Transverse colon (tissue), 4 donors: ENCODE results near the gene DTX1. TPM values are rescaled to one million over a fixed set of nuclear protein-coding genes. Genes with fewer than 3 reads are reported as not detected.

Source experiments
- DNase-seq: peaks from one replicate; pipeline ENCODE4 v3.0.0-alpha.2; 2019
- H3K27ac ChIP-seq, 4 donors: fragments of 200-600 bp; sonication (generic); 2 replicates each; pipeline ENCODE4 v1.5.1; 2016 to 2018; ENCODE audit warnings: inconsistent platforms in 4 of 4
- H3K27me3 ChIP-seq: fragments of 200-600 bp; sonication (generic); 2 replicates; pipeline ENCODE4 v1.5.1; 2017; ENCODE audit warnings: inconsistent platforms
- H3K36me3 ChIP-seq, 4 donors: fragments of 200-600 bp; sonication (generic); 2 replicates each; pipeline ENCODE4 v1.5.1; 2017 to 2019; ENCODE audit warnings: inconsistent platforms in 4 of 4
- H3K4me1 ChIP-seq, 4 donors: fragments of 200-600 bp; sonication (generic); 2 replicates each; pipeline ENCODE4 v1.5.1; 2017 to 2020; ENCODE audit warnings: inconsistent platforms in 4 of 4
- H3K4me3 ChIP-seq, 4 donors: fragments of 200-600 bp; sonication (generic); 1 replicate in 1 of 4; 2 replicates in 3 of 4; pipeline versions ENCODE4 v1.5.1 to v1.6.1; 2017 to 2019; ENCODE audit warnings: inconsistent platforms in 4 of 4
- H3K9me3 ChIP-seq, 2 donors: fragments of 200-600 bp; sonication (generic); 2 replicates each; pipeline ENCODE4 v1.5.1; 2017 to 2019; ENCODE audit warnings: inconsistent platforms in 2 of 2
- CTCF ChIP-seq, 5 experiments: fragments of 200-600 bp in 3 of 5; fragments of 450-650 bp in 2 of 5; sonication (generic) in 3 of 5; IDR thresholded peaks; 1 replicate in 2 of 5; 2 replicates in 3 of 5; pipeline ENCODE4 v1.5.1; 2016 to 2017; ENCODE audit warnings: antibody characterized with exemption in 5 of 5, inconsistent platforms in 3 of 5, mild to moderate bottlenecking in 2 of 5, moderate library complexity in 1 of 5
- EP300 ChIP-seq: sonication (generic); formaldehyde crosslinking; IDR thresholded peaks from one replicate; pipeline ENCODE4 v1.6.1; 2017; ENCODE audit warnings: antibody characterized with exemption, low read depth
- POLR2A ChIP-seq: fragments of 450-650 bp; IDR thresholded peaks from one replicate; pipeline ENCODE4 v1.6.1; 2016; ENCODE audit warnings: antibody characterized with exemption, mild to moderate bottlenecking, moderate library complexity
- POLR2AphosphoS5 ChIP-seq, 3 donors: sonication (generic); formaldehyde crosslinking; IDR thresholded peaks; one replicate each; pipeline ENCODE4 v1.6.1; 2016; ENCODE audit warnings: antibody characterized with exemption in 3 of 3
- WGBS, 2 donors: methylation state at CpG; one replicate each; pipeline ENCODE4 v1.1.5; 2018; ENCODE audit warnings: low coverage in 1 of 2; 5-methylcytosine and 5-hydroxymethylcytosine counted together
- in situ Hi-C, 4 donors: fragments of 200-750 bp; cut with MboI; loops; one replicate each; pipeline versions ENCODE4 v1.15.0 to v1.15.1; 2017; ENCODE audit warnings: low sequenced_read_pairs in 3 of 4, low pct_ligation_motif_present in 1 of 4, low pct_unique_long_range_greater_than_20kb in 1 of 4
- intact Hi-C: fragments of 100-400 bp; cut with DNase I; formaldehyde crosslinking; loops from one replicate; pipeline ENCODE4 v1.15.1; 2023; ENCODE audit warnings: low total_unique reads
- total RNA-seq, 4 donors: library from RNA; depleted of rRNA; stranded (reverse); fragments of >200 nt; gene quantifications; one replicate each; pipeline ENCODE4 v1.1.0, GENCODE V29; 2016

DTX1 gene
- total RNA-seq, 4 donors from 2014 or later: 1.00 to 4.3 (median 3.0) TPM

DNA sequence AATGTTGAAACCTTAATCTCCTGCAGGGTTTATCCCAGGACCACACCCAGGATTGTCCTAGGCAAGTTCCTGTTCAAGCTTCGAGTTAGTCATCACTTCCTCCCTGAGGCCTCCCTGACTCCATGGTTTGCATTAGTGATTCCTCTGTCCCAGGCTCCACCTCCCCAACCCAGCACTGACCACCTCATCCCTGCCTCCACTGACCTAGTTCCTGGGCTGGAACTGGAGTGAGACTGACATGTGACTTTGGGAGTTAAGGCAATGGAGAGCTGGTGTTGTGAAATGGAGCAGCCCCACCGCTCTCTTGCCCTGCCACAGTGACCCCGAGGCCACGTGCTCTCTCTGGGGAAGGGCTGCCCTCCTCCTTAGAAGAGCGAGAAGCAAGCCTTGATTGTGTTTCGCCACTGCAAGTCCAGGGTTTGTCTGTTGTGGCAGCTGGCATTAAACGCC lies 15.8 kb upstream of the DTX1 start:
- intact Hi-C loops (no loop called here), in situ Hi-C loops (loop anchor here in 2 of 4 donors (10.0 kb wide), 2 partner anchors 54 to 114 kb away; no protein-coding TSS in a partner anchor)
- Histone ChIP-seq H3K4me3 (no peak overlapping the region), H3K4me1 (no peaks in the 10 kb centered on the region), H3K9me3 (no peaks in the 10 kb centered on the region), H3K27ac (no peak overlapping the region), H3K36me3 (no peaks in the 10 kb centered on the region), H3K27me3 (peaks cover 5% of the 10 kb centered on the region)
- DNase-seq: peak; percentile 41
- 0 to 58% methylated on average over 1 to 7 of the region's 7 CpGs for WGBS, 2 donors
- TF ChIP-seq POLR2A (no peak), POLR2AphosphoS5 (IDR thresholded peaks at IDR 0.05) (peak in 1 of 3 donors; percentile 7), CTCF (IDR thresholded peaks at IDR 0.05) (no peak), EP300 (no peak)

DNA sequence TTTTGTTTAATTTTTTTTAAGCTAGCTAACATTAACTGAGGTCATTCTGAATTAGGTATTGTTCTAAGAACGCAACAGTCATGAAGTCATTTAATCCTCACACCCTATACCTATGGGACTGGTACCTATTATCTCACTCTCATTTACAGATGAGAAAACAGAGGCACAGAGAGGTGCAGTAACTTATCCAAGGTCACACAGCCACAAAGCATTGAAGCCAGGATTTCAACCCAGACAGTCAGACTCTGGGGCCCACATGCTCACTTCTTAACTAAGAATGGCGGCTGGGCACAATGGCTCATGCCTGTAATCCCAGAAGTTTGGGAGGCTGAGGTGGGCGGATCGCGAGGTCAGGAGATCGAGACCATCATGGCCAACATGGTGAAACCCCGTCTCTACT lies 15.0 kb upstream of the DTX1 start:
- H3K36me3 ChIP-seq: no peaks in the 10 kb centered on the region
- in situ Hi-C loops (loop anchor here in 2 of 4 donors (10.0 kb wide), 2 partner anchors 53 to 113 kb away; no protein-coding TSS in a partner anchor), intact Hi-C loops (no loop called here)
- H3K27me3 ChIP-seq: peaks cover 5% of the 10 kb centered on the region
- H3K4me3 ChIP-seq: no peak overlapping the region
- TF ChIP-seq POLR2A (no peak), POLR2AphosphoS5 (IDR thresholded peaks at IDR 0.05) (no peak), EP300 (no peak), CTCF (IDR thresholded peaks at IDR 0.05) (no peak)
- no peaks in the 10 kb centered on the region for H3K9me3 ChIP-seq
- H3K4me1 ChIP-seq: no peaks in the 10 kb centered on the region
- WGBS, 2 donors: 84 to 88% methylated on average over 1 to 7 of the region's 7 CpGs
- no peak overlapping the region for H3K27ac ChIP-seq
- no peak for DNase-seq

DNA sequence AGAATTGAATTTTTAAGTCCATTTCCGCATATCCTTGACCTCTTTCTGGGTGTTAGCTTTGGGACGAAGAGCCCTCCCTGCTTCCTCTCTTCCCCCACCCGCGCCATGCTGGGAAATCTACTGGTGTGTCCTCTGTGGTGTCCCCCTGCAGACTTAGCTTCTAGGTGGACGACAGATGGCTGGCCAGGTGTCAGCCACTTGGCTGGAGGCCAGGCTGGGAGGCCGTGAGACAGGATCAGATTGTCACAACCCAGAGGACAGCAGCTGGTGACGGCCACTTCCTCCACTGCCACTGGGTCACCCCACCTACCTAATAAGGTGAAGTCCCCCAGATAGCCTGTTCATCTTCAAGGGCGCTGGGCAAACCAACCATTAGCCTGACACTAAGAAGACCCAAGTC lies 13.3 kb upstream of the DTX1 start:
- no peak for TF ChIP-seq EP300
- no peak for TF ChIP-seq CTCF (IDR thresholded peaks at IDR 0.05)
- no peak for TF ChIP-seq POLR2AphosphoS5 (IDR thresholded peaks at IDR 0.05)
- no peak for TF ChIP-seq POLR2A
- Histone ChIP-seq H3K36me3 (no peaks in the 10 kb centered on the region), H3K4me3 (no peak overlapping the region), H3K9me3 (no peaks in the 10 kb centered on the region), H3K27me3 (peaks cover 5% of the 10 kb centered on the region), H3K4me1 (no peaks in the 10 kb centered on the region), H3K27ac (no peak overlapping the region)
- in situ Hi-C loops (loop anchor here in 2 of 4 donors (10.0 kb wide), 2 partner anchors 52 to 112 kb away; no protein-coding TSS in a partner anchor), intact Hi-C loops (no loop called here)
- DNase-seq: no peak
- WGBS, 2 donors: 74 to 100% methylated on average over 1 to 8 of the region's 8 CpGs

- intact Hi-C loops (no loop called here), in situ Hi-C loops (loop anchor here in 2 of 4 donors (10.0 kb wide), 2 partner anchors 50 to 110 kb away; no protein-coding TSS in a partner anchor)
- no peaks in the 10 kb centered on the region for H3K36me3 ChIP-seq
- TF ChIP-seq CTCF (IDR thresholded peaks at IDR 0.05): no peak
- TF ChIP-seq POLR2A: no peak
- TF ChIP-seq POLR2AphosphoS5 (IDR thresholded peaks at IDR 0.05): no peak
- no peak for TF ChIP-seq EP300
- peaks cover 5% of the 10 kb centered on the region for H3K27me3 ChIP-seq
- DNase-seq: no peak
- no peaks in the 10 kb centered on the region for H3K4me1 ChIP-seq
- no peak overlapping the region for H3K4me3 ChIP-seq
- H3K27ac ChIP-seq: no peak overlapping the region
- H3K9me3 ChIP-seq: no peaks in the 10 kb centered on the region
- WGBS, 2 donors: 71 to 75% methylated on average over 3 of the region's 3 CpGs
Measured at GRCh38 chr12:113044516-113044915, 12.0 kb upstream of the DTX1 start.
